Hematopoietic multipotent progenitor cell treated with erythropoietin and hydrocortisone succinate and interleukin-3 and kit ligand, for 17 days (in vitro differentiated cells): ENCODE measurements around the gene CROCC2.

Experiments
- DNase-seq: peaks from one replicate; pipeline ENCODE4 v3.0.0-alpha.2; 2015; ENCODE audit warnings: low spot score

Gene CROCC2

GRCh38 chr2:241017228-241017940, 111.2 kb downstream of the CROCC2 start:
- no peak for DNase-seq

- DNase-seq: no peak
These were observed 112.1 kb downstream of the CROCC2 start for GRCh38 chr2:241018051-241018891.

GRCh38 chr2:241019441-241020139, 113.5 kb downstream of the CROCC2 start:
- no peak for DNase-seq

- DNase-seq: no peak
These were observed 114.1 kb downstream of the CROCC2 start for GRCh38 chr2:241020201-241020600.

GRCh38 chr2:241020629-241021190, 114.6 kb downstream of the CROCC2 start:
- no peak for DNase-seq

GRCh38 chr2:241025639-241026038, 119.5 kb downstream of the CROCC2 start:
- no peak for DNase-seq

- no peak for DNase-seq
These were observed 123.6 kb downstream of the CROCC2 start for GRCh38 chr2:241029599-241030332.

- DNase-seq: no peak
These were observed 124.2 kb downstream of the CROCC2 start for GRCh38 chr2:241030333-241030680.

GRCh38 chr2:241030883-241031282, 124.7 kb downstream of the CROCC2 start:
- no peak for DNase-seq

- DNase-seq: no peak
These were observed 125.5 kb downstream of the CROCC2 start for GRCh38 chr2:241031436-241032165.

- DNase-seq: no peak
These were observed 127.3 kb downstream of the CROCC2 start for GRCh38 chr2:241033336-241033987.

- no peak for DNase-seq
These were observed 127.9 kb downstream of the CROCC2 start for GRCh38 chr2:241033994-241034393.

GRCh38 chr2:241034490-241035141, 128.5 kb downstream of the CROCC2 start:
- DNase-seq: no peak

- DNase-seq: no peak
These were observed 129.1 kb downstream of the CROCC2 start for GRCh38 chr2:241035142-241035817.

GRCh38 chr2:241035818-241036396, 129.8 kb downstream of the CROCC2 start:
- DNase-seq: no peak

- no peak for DNase-seq
These were observed 130.3 kb downstream of the CROCC2 start for GRCh38 chr2:241036397-241036963.

GRCh38 chr2:241036964-241037421, 130.9 kb downstream of the CROCC2 start:
- DNase-seq: no peak

- no peak for DNase-seq
These were observed 131.4 kb downstream of the CROCC2 start for GRCh38 chr2:241037498-241037897.
